Eye (tissue), 1 donor: ENCODE results near the gene HOXA10.

Source experiments
- DNase-seq: peaks from one replicate; pipeline ENCODE4 v3.0.0-alpha.2; 2015

Gene HOXA10

DNA sequence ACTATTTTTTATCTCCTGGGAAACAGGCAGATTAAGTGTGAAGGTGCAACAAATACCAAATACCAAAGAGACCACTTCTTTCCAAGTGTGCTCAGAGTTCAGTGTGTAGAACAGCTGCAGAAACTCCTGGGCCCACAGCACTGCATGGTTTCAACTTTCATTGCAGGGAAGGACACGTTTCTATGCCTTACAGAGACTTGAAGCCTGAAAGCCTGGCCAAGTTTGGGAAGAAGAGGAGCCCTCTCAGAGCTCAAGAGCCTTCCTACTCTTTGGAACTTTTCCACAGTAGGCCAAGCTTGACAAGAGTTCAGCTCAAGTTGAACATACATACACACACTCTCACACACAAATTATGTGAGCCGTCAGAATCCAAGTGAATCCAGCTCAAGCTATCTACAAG is 46.1 kb downstream of the HOXA10 start:
- no peak for DNase-seq

DNA sequence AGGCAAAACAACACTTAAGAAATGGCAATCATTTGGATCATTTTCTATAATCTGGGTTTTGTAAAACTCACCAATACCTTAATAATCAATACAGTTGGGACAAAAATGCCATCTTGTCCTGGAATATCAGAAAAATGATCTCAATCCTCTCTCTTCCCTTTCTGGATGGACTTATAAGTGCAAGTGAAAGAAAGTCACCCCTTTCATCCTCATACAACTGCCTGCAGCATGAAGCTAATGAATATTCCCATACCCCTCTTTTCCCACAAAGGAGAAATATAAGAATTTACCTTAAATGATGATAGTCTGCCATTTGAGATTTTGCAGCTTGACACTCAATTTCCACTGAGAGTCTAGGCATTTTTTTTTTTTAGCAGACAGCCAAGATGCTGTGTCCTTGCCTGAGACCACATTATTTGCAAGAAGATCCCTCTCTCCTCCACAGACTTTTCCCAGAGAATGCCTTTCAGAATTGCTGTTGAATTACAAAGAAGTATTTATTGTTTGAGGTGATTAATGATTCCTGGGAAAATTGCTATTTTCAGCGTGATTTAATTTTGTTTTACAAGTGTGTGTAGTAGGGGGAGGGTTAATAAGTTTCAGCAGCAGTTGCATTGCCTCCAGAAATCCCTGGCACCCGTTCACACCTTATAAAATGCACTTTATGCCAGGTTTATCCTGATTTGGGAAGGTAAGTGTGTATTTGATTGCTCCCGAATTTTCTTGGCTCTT is 47.4 kb downstream of the HOXA10 start:
- no peak for DNase-seq

DNA sequence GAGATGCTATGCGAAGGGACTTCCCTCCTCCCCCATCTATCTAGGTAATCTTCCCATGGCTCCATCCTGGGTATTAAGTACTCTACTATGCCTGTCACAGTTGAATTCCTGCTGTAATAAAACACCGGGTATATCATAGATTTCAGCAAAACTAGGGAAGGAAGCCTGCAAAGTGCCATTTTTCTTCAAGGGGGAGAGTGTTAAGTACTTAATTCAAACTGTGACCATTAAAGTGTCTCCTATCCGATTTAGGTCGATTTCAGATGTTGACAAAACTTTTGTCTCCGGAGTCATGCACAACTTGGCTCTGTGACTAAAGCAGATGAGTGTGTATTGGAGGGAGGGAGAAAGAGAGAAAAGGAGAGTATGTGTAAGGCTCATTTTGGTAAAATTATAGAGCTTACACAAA is 48.1 kb downstream of the HOXA10 start:
- DNase-seq, result no peak

DNA sequence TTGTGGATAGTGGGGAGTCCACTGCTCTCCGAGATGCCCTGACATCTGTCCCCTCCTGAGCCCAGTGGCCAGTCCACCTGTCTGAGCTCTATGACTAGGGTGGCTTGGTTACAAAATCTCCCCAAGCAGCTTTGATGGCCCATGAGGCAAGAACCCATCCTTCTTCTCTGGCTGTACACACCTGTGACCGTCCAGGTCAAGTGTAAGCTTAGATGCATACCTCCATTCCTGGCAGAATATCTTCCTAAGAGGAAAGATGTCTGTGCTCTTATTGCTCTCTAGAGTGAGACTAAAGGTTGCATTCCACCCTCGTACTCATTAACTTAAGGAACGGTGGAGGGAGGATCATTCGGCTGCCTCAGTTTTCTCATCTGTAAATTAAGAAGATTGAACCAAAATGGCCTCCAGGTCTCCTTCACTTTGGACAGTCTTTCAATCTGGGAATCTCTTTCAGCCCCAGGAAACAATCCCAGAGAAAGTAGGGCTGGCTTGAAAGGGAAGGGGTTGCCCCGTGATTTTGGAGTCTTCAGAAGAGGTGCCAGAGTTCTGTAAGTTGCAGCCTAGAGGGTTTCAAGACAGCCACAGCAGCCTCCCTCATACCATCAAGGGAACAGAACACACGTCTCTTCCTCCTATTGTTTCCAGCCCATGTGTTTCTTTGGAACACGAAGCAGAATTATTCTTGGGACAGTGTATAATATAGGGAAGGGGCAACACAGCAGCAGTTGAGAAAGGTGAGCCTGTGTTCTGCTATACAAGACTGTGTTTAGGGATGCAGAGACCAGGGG is 49.0 kb downstream of the HOXA10 start:
- no peak for DNase-seq

DNA sequence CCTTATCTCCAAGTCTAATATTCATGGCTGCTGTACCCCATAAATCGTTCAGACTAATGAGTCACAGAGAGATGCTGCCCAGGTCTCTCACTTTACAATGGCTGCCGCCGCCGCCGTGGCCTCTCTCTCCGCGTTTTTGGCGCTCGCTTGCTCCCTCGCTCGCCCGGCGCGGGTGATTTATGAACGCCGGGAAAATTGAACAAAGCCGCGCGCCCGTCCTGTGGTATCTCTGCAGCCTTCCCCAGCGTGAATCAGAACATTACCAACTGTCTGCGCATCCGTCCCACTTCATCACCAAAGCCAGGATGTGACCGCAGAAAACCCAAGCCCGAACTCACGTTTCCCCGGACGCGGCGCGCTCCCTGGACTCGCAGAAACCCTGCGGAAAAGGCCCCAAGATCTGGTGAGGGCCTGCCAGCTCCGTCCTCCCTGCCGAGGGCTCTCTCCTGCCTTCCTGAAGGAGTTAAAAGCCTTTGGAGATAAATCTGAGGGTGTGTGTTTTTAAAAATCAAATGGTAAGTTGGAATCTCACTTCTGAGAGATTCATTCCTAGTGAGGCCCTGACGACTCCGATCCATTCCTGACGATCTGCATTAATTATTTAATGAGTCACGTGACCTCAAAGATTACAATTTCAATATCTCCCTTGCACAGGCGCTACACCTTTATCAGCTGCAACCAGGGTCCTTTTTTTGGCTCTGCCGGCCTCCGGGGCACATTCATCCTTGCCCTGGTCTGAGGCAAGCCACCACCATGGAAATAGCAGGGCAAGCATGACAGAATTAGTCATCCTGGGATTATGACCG is 49.8 kb downstream of the HOXA10 start:
- DNase-seq, result no peak

DNA sequence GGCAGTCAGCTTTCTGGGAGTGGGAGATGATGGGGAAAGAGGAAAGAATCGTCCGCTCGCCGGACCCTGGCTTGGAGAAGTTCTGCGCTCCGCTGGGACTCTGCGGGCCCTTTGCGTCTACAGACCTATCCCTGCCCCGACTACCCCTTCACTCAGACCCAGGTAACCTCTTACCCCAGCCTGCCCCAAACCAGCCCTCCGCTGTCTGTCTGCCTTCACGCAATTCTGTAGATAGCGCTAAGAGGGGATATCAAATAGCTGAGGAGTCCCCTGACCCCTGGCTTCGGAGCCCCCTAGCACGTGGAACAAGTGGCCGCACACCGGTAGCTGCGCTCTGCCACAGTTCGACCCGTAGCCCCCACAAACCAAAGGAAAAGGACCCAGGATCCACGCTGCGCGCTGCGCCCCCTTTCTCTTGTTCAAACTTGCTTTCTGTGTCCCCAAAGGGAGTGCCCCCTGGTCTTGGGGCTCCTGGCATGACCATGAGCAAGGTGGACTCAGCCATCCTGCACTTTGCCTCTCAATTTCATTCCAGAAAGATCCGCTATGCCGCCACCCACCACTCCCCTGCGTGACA is 50.6 kb downstream of the HOXA10 start:
- DNase-seq, result no peak

DNA sequence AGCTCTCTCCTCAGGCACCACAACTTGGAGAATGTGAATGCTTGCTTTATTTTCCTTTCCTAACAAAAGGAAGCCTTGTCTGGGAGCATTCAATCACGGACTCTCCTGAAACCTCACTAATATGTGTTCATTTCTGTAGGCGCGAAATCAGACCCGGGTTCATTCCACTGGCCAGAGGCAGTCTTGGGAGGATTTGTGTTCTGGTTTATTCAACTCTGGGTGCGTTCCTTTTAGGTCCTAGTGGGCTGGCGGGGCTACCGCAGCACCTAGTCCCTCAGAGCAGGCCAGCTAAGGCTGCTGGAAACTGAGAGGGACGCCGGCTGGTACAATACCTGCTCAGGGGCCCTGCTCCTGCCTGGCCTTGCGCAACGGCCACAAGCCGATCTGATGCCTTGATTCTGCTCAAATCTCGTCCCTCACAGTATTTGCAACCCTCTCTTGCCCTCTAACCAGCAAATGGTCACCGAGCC is 51.1 kb downstream of the HOXA10 start:
- DNase-seq, result peak; percentile 30

DNA sequence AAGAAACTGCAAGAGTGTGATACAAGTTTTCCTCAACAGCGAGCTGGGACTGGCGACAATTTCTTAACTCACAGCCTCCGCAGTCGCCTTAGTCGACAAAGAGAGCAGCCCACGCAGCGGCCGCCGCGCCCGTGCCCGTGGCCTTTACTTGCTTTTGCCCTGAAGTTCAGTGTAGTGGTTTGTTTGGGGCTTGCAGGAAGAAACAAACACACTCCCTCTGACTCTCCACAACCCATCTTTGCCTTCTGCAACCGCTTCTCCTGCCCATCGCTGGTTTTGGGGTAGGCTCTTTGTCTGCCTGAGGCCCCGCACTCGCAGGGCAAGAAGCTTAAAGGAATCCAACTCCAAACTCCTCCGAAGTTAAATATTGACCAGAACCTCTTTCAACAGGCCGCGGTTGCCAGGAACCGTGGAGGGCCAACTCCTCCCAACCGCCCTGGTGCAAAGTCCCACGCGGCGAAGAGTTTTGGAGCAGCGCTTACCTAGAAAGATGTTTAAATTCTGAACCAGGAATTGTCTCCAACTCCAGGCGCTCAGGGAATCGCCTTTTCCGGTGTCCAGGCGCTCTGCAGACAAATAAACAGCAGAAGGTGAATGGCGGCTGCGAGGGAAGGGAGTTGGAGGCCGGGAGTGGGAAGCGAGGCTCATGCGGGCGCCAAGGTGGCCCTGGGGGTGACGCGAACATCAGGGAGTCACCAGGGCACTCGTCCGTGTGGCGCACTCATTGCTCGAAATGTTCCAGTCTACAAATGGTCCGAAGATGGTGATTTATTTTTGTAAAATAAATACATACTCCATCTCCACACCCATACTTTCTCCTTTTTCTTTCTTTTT is 51.8 kb downstream of the HOXA10 start:
- no peak for DNase-seq

DNA sequence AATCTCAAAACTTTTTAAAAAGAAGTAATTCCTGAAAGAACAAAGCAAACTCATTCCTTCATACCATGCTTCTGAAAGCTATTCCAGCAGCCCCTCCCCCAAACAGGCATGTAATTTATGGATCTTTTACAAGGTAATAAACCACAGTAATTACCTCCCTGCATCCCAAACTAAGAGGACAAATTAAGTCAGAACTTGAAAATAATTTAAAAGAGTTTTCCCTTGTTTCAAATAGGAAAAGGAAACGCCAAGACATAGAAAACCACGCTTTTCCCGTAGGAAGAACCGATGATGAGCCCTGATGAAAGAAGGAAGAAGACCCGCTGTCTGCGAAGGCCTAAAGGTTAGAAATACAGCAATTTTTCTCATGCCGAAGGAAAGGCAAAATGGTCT is 52.4 kb downstream of the HOXA10 start:
- no peak for DNase-seq
